Fibroblast of lung (primary cell): ENCODE results near the gene CBX8.

ENCODE experiments used
- EZH2 ChIP-seq: IDR thresholded peaks from 2 replicates; pipeline ENCODE4 v1.5.1; 2012; ENCODE audit warnings: low read length, control low read depth, mild to moderate bottlenecking; ENCODE audit errors: missing control alignments
- TF ChIP-seq, protein P1 (sequence below), 2 donors: IDR thresholded peaks in 1 of 2; conservative IDR thresholded peaks in 1 of 2; 1 replicate in 1 of 2; 2 replicates in 1 of 2; pipeline ENCODE4 v1.5.1; 2011 to 2012; ENCODE audit warnings: low read length in 2 of 2, control low read depth in 1 of 2, inconsistent platforms in 1 of 2, low read depth in 1 of 2, mild to moderate bottlenecking in 1 of 2

DNA sequence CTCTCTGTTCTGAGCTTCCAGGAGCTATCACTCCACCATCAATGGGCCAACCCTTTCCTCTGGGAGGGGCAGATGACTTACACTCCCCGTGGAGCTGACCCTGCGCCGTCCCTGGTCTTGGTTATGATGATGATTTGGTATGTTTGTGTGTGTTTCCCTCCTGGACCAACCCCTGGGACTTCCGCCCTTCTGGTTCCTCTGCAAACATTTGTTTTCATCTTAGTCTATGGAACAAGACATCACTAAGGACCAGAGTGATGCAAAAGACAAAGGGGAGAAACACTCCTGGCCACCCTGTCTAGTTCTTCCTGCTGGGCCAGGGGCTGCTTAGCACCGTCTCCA lies 28.7 kb upstream of the CBX8 start:
- TF ChIP-seq, protein P1, sequence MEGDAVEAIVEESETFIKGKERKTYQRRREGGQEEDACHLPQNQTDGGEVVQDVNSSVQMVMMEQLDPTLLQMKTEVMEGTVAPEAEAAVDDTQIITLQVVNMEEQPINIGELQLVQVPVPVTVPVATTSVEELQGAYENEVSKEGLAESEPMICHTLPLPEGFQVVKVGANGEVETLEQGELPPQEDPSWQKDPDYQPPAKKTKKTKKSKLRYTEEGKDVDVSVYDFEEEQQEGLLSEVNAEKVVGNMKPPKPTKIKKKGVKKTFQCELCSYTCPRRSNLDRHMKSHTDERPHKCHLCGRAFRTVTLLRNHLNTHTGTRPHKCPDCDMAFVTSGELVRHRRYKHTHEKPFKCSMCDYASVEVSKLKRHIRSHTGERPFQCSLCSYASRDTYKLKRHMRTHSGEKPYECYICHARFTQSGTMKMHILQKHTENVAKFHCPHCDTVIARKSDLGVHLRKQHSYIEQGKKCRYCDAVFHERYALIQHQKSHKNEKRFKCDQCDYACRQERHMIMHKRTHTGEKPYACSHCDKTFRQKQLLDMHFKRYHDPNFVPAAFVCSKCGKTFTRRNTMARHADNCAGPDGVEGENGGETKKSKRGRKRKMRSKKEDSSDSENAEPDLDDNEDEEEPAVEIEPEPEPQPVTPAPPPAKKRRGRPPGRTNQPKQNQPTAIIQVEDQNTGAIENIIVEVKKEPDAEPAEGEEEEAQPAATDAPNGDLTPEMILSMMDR (conservative IDR thresholded peaks at IDR 0.05 in 1 of 2, IDR thresholded peaks at IDR 0.05 in 1 of 2; ENCODE audit: low read depth in 1 of 2, low read length in 2 of 2): no peak
- no peak for TF ChIP-seq EZH2
